T-helper 17 cell (primary cell): ENCODE measurements around the gene SLC13A3. TPM values are rescaled to one million over a fixed set of nuclear protein-coding genes. Genes with fewer than 3 reads are reported as not detected.

Experiments
- ATAC-seq: fragments of 150-1000 bp; cut with Tn5 transposase; 2 replicates; pipeline ENCODE4 v1.10.0; 2021; ENCODE audit warnings: mild to moderate bottlenecking, moderate library complexity
- DNase-seq, 3 donors: peaks; one replicate each; pipeline versions ENCODE4 v3.0.0 to v3.0.0-alpha.2; 2020 to 2021
- H3K9me3 ChIP-seq: one replicate; pipeline ENCODE4 v1.7.0; 2013; ENCODE audit warnings: low read length, mild to moderate bottlenecking; ENCODE audit not compliant: control insufficient read depth, poor library complexity, severe bottlenecking
- H3K27ac Mint-ChIP-seq: one replicate; pipeline ENCODE4 v1.8.0; 2022; ENCODE audit warnings: mild to moderate bottlenecking, moderate library complexity, mixed read lengths
- H3K27me3 Mint-ChIP-seq: one replicate; pipeline ENCODE4 v1.8.0; 2022; ENCODE audit warnings: mixed read lengths
- H3K36me3 Mint-ChIP-seq: one replicate; pipeline ENCODE4 v1.8.0; 2022; ENCODE audit warnings: low read depth, mixed read lengths
- H3K4me1 Mint-ChIP-seq: one replicate; pipeline ENCODE4 v1.8.0; 2022; ENCODE audit warnings: mild to moderate bottlenecking, mixed read lengths
- H3K4me3 Mint-ChIP-seq: one replicate; pipeline ENCODE4 v1.8.0; 2022; ENCODE audit warnings: mild to moderate bottlenecking, moderate library complexity, mixed read lengths
- total RNA-seq, 4 donors: library from RNA in 2 of 4; stranded (reverse) in 2 of 4; gene quantifications; one replicate each; pipeline ENCODE4 v1.2.3 and lab custom pipeline; 2022 to 2026

Gene SLC13A3
- total RNA-seq, 2 donors from 2014 or later: 0.10 TPM; not detected in 1

DNA sequence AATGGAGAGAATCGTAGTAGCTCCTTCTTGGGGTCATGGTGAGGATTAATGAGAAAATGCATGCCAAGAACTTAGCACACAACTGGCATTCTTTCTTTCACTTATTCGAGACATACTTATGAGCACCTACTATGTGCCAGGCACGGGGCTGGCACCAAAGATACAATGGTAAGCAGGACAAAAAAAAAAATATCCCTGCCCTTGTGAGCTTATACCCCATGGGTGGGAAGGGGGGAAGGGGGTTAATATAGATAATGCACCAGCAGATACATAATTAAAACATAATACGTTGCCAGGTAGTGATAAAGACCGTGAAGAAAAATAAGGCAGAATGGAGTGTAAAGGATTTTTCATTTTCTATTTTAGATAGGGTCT, 8.3 kb downstream of the SLC13A3 start:
- DNase-seq: no peak
- no peak overlapping the region for H3K4me3 Mint-ChIP-seq
- H3K36me3 Mint-ChIP-seq: peaks cover 6% of the 10 kb centered on the region
- peaks cover 49% of the 10 kb centered on the region for H3K27me3 Mint-ChIP-seq
- no peak overlapping the region for H3K27ac Mint-ChIP-seq
- no peaks in the 10 kb centered on the region for H3K9me3 ChIP-seq
- ATAC-seq: no peak
- no peaks in the 10 kb centered on the region for H3K4me1 Mint-ChIP-seq

DNA sequence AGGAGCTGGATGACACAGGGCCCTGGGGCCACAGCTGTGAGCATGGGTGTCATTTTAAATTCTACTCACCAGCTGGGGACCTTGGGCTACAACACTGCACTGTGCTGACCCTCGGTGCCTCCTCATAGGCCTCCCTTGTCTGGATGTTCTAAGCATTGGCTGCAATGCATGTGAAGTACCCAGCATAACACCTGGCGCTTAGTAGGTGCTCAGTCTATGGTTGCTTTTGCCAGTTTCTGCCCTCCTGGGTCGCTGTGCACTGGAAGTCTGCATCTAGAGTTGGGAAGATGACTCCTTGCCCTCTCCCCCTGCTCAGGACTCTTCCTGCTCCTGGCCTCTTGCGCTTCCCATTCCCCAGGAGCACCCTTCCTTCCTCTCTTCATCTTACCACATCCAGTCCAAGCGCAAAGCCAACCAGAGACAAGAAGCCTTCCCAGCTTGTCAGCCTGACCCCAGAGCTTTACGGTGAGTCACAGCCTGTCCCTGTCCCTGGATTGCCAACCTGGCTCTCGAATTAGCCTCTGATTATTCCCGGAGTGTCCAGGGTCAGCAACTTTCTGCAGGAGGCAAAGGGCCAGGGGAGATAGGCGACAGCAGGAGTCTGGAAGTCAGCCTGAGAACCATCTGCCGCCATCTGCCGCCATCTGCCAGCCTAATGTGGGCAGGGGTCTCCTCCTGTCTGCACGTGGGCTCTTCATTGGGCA, 8.8 kb downstream of the SLC13A3 start:
- H3K27me3 Mint-ChIP-seq: peaks cover 54% of the 10 kb centered on the region
- DNase-seq (no peak), ATAC-seq (no peak)
- H3K4me1 Mint-ChIP-seq: no peaks in the 10 kb centered on the region
- peaks cover 6% of the 10 kb centered on the region for H3K36me3 Mint-ChIP-seq
- H3K4me3 Mint-ChIP-seq: no peak overlapping the region
- no peaks in the 10 kb centered on the region for H3K9me3 ChIP-seq
- no peak overlapping the region for H3K27ac Mint-ChIP-seq

DNA sequence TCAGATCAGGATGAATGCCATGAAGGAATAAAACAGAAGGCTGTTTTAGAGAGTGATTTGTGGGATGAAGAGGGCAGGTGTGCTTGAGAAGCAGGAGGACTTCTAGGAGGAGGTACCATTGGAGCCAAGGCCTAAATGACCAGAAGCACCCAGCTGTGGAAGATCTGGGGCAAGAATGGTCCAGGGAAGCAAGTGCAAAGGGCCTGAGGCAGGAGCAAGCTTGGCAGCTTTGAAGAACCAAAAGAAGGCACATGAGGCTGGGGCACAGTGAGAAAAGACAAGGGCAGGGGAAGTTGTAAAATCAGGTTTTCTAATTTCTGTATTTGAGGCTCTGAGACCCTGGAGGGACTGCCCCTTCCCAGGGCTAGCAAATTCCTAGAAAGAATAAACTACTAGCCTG, 9.8 kb downstream of the SLC13A3 start:
- Mint-ChIP-seq H3K27ac (no peak overlapping the region), H3K36me3 (peaks cover 6% of the 10 kb centered on the region), H3K4me3 (no peak overlapping the region), H3K27me3 (peaks cover 61% of the 10 kb centered on the region), H3K4me1 (no peaks in the 10 kb centered on the region)
- DNase-seq (no peak), ATAC-seq (no peak)
- no peaks in the 10 kb centered on the region for H3K9me3 ChIP-seq

DNA sequence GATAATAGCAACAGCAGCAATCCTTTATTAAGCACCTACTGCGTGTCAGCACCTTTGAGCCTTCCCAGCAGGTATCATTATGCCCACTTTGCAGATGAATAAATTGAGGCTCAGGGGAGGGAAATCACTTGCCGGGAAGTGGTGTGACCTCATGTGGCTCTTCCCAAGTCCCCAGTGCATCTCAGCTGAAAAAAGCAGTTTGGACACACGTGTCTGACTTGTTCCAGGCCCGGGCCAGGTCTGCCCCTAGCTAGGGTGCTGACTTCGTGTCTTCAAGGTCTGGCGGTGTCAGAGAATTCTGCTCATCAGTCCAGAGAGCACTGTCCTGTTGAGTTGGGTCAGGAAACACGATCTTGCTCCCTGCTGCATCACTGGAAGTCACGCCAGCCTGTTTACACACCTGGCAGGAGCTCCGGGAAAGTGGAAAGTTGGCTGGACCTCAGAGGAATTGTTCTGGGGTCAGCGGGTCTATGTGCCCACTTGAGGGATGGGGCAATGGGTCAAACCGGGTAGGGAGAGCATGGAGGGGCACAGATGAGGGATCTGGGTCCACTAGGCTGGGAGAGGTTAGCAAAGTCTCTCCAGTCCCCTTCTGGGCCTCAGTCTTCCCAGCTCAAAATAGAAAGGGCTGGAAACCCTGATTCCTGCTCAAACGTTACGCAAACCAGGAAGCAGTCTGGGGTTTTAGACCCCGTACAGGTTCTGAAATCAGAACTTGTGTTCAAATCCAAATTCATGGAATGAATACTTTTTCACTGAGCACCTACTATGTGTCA, 10.5 kb downstream of the SLC13A3 start:
- Mint-ChIP-seq H3K4me1 (no peaks in the 10 kb centered on the region), H3K36me3 (peaks cover 6% of the 10 kb centered on the region), H3K27me3 (peaks cover 68% of the 10 kb centered on the region), H3K4me3 (no peak overlapping the region), H3K27ac (no peak overlapping the region)
- DNase-seq: no peak
- no peak for ATAC-seq
- no peaks in the 10 kb centered on the region for H3K9me3 ChIP-seq

DNA sequence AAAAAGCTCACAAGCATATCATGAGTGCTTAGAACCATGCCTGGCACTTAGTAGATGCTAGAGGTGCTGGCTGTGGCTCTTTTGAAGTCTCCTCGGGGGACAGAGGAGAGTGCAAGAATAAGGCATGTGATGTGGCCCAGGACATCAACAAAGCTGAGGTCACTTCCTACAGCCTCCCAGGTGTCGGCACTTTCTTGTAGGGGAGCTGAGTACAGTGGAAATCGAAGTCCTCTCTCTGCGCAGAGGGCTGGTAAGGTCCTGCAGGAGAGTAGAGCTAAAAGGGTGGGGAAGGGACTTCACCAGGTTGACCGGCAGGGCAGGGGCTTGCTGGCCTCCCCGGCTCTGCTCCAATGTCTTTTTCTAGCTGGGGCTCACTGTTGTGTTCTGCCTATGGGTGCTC, 11.2 kb downstream of the SLC13A3 start:
- peaks cover 6% of the 10 kb centered on the region for H3K36me3 Mint-ChIP-seq
- ATAC-seq: no peak
- H3K27me3 Mint-ChIP-seq: peaks cover 74% of the 10 kb centered on the region
- no peak overlapping the region for H3K4me3 Mint-ChIP-seq
- no peaks in the 10 kb centered on the region for H3K9me3 ChIP-seq
- DNase-seq: no peak
- H3K27ac Mint-ChIP-seq: no peak overlapping the region
- no peaks in the 10 kb centered on the region for H3K4me1 Mint-ChIP-seq

DNA sequence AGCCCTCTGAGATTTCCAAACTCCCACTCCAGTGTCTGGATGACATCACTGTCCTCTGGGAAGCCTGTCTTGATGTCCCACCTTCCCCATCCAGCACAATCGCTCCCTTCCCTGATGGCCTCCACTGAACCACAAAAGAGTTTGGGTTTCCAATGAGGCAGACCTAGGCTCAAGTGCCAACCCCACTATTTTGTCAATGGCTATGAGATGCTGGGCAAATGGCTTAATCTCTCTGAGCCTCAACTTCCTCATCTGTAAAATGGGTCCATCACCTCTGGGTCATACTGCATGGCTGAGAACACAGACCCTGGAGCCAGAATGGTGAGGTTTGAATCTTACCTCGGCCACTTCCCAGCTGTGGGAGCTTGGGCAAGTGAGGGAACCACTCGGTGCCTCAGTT, 11.7 kb downstream of the SLC13A3 start:
- no peak for ATAC-seq
- no peaks in the 10 kb centered on the region for H3K9me3 ChIP-seq
- H3K4me1 Mint-ChIP-seq: no peaks in the 10 kb centered on the region
- peaks cover 6% of the 10 kb centered on the region for H3K36me3 Mint-ChIP-seq
- H3K27me3 Mint-ChIP-seq: peaks cover 79% of the 10 kb centered on the region
- no peak overlapping the region for H3K27ac Mint-ChIP-seq
- DNase-seq: no peak
- no peak overlapping the region for H3K4me3 Mint-ChIP-seq

DNA sequence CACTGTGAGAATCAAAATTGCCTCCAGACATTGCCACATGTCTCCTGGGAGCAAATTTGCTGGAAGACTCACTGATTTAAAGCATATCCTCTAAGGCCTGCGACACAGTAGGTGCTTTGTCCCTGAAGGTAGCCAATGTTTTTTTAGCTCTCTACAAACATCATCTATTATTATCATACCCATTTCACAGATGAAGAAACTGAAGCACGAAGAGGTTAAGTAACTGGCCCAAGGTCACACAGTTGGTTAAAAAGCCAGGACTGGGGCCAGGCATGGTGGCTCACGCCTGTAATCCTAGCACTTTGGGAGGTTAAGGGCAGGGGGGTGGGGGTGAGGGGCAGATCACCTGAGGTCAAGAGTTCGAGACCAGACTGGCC, 12.4 kb downstream of the SLC13A3 start:
- peaks cover 83% of the 10 kb centered on the region for H3K27me3 Mint-ChIP-seq
- H3K4me3 Mint-ChIP-seq: no peak overlapping the region
- H3K36me3 Mint-ChIP-seq: peaks cover 6% of the 10 kb centered on the region
- DNase-seq (no peak), ATAC-seq (no peak)
- H3K27ac Mint-ChIP-seq: no peak overlapping the region
- no peaks in the 10 kb centered on the region for H3K9me3 ChIP-seq
- no peaks in the 10 kb centered on the region for H3K4me1 Mint-ChIP-seq

DNA sequence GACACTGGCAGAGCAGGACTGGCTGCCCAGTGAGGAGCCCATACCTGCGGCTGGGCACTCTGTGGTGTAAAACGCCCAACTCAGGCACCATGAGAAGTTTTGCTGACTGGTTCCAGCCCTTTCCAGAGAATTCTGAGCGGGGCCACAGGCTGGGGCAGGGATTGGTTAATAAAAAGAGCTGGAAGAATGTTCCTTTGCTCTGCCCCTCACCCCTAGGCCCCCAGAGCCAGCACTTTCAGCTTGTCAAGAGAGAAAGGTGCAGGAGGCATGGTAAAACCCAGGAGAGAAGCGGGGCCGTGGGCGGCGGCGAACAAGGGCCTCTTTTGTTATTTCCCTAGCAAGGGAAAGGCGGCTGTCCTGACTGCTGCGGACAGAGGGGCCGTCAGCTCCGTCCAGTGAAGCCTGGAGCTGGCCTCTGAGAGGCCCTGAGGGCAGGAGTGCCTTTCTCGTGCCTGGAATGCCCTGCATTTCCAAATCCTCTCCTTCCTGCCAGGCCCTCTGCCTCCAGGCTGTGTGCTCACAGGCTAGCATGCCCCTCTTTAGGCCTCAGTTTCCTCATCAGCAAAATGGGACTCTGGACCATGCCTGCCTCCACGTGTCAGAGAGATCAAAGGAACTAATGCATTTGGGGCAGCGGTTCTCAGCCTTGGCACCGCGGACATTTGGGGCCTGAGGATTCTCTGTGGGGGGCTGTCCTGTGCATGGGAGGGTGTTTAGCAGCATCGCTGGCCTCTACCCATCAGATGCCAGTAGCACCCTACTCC, 12.9 kb downstream of the SLC13A3 start:
- Mint-ChIP-seq H3K4me3 (no peak overlapping the region), H3K27me3 (peaks cover 86% of the 10 kb centered on the region), H3K36me3 (peaks cover 5% of the 10 kb centered on the region), H3K27ac (no peak overlapping the region), H3K4me1 (no peaks in the 10 kb centered on the region)
- ATAC-seq: no peak
- no peaks in the 10 kb centered on the region for H3K9me3 ChIP-seq
- DNase-seq: no peak

DNA sequence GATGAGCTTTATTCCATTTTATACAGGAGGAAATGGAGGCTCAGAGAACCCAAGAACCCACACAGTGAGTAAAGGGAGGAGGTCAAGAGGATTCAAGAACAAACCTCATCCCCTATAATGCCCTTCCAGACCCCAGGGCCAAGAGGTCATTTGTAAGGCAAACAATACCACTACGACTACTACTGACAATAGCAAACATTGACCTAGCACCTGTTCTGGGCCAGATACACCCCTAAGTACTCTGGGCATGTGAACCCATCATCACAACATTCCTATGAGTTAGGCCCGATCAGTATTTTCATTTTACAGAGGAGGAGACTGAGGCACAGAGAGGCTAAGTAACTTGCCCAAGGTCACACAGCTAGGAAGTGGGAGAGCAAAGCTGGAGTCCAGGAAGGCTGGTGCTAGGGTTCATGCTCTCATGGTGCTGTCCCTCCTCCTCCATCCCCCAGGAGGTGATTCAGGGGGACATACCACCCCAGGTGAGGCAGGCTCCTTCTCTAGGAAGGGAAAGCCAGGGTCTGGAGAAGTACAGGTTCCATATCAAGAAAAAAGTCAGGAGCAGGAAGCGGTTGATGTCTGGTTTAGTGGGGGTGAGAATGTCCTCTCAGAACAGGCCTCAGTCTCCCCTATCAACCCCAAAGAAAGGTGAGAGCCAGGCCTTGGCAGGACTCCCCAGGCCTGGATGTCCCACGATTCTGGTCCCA, 13.7 kb downstream of the SLC13A3 start:
- Mint-ChIP-seq H3K27ac (no peak overlapping the region), H3K4me1 (no peaks in the 10 kb centered on the region), H3K4me3 (no peak overlapping the region), H3K27me3 (peaks cover 83% of the 10 kb centered on the region), H3K36me3 (peaks cover 3% of the 10 kb centered on the region)
- no peaks in the 10 kb centered on the region for H3K9me3 ChIP-seq
- DNase-seq (no peak), ATAC-seq (no peak)

DNA sequence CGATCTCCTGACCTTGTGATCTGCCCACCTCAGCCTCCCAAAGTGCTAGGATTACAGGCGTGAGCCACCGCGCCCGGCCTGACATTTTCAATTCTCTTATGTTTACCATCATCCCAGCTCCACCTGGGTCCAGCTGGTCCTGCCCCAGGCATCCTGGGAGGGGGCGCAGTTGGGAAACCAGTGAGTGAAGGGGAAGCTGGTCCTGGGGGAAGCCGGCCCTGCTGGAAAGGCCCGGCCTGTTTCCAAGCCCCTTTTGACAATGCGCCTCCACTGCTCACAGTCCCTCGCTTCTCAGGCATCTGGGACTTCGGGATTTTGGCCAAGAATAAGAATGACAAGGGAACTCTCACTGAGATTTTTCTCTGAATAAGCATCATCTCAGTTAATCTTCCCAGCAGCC, 14.2 kb downstream of the SLC13A3 start:
- no peak overlapping the region for H3K4me3 Mint-ChIP-seq
- H3K27me3 Mint-ChIP-seq: peaks cover 78% of the 10 kb centered on the region
- no peaks in the 10 kb centered on the region for H3K4me1 Mint-ChIP-seq
- ATAC-seq (no peak), DNase-seq (no peak)
- H3K9me3 ChIP-seq: no peaks in the 10 kb centered on the region
- peaks cover 3% of the 10 kb centered on the region for H3K36me3 Mint-ChIP-seq
- no peak overlapping the region for H3K27ac Mint-ChIP-seq

DNA sequence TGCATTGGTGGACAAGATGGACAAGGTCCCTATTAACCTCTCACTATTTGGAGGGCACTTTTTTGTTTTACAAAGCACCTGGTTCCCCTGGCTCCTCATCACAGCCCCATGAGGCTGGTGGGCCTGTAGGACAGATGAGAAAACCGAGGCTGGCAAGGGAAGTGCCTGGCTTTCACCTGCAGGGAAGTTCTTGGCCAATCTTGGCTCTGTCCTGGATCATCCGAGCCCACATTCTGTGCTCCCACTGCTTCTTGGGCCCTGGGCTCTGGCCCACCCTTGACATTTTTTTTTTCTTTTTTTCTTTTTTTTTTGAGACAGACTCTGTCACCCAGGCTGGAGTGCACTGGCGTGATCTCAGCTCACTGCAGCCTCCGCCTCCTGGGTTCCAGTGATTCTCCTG, 14.7 kb downstream of the SLC13A3 start:
- no peak for DNase-seq
- no peaks in the 10 kb centered on the region for H3K9me3 ChIP-seq
- peaks cover 75% of the 10 kb centered on the region for H3K27me3 Mint-ChIP-seq
- H3K4me1 Mint-ChIP-seq: no peaks in the 10 kb centered on the region
- H3K36me3 Mint-ChIP-seq: peaks cover 3% of the 10 kb centered on the region
- H3K27ac Mint-ChIP-seq: no peak overlapping the region
- no peak overlapping the region for H3K4me3 Mint-ChIP-seq
- ATAC-seq: no peak

DNA sequence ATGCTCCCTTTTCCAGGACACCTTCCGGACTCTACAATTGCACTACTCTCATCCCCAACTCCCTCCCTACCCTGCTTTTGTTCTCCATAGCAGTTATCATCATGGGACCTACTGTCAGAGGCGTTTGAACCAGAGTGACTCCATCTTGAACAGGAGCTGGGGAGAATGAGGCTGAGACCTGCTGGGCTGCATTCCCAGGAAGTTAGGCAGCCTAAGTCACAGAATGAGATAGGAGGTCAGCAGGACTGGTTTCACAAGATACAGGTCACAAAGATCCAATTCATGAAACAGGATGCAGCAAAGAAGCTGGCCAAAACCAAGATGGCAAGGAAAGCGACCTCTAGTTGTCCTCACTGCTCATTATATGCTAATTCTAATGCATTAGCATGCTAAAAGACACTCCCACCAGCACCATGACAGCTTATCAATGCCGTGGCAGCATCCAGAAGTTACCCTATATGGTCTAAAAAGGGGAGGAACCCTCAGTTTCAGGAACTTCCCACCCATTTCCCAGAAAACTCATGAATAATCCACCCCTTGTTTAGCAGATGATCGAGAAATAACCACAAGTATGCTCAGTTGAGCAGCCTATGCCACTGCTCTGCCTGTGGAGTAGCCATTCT, 15.6 kb downstream of the SLC13A3 start:
- Mint-ChIP-seq H3K4me3 (no peak overlapping the region), H3K27me3 (peaks cover 71% of the 10 kb centered on the region), H3K27ac (no peak overlapping the region), H3K36me3 (no peaks in the 10 kb centered on the region), H3K4me1 (no peaks in the 10 kb centered on the region)
- no peak for DNase-seq
- no peaks in the 10 kb centered on the region for H3K9me3 ChIP-seq
- no peak for ATAC-seq

DNA sequence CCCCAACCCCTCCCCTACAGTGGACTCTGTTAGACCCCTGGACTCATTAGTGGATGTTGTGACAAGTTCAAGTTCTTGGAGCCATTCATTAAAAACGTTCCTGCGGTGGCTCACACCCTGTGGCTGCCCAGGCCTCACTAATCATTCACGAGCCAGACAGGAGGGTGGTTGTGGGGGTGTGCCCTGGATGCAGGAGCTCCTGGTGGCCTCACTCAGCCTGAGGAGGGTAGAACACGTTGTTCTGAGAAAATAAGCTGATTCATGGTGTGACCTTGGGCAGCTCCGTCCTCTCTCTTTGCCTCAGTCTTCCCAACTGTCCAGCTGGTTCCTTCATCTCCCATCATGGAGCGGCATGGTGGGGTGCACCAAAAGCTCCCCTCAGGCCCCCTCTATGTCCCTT, 16.7 kb downstream of the SLC13A3 start:
- no peak overlapping the region for H3K27ac Mint-ChIP-seq
- H3K9me3 ChIP-seq: no peaks in the 10 kb centered on the region
- H3K4me3 Mint-ChIP-seq: no peak overlapping the region
- H3K36me3 Mint-ChIP-seq: peaks cover 3% of the 10 kb centered on the region
- no peaks in the 10 kb centered on the region for H3K4me1 Mint-ChIP-seq
- no peak for DNase-seq
- no peak for ATAC-seq
- H3K27me3 Mint-ChIP-seq: peaks cover 60% of the 10 kb centered on the region
